GM21528 (cell line): Measurements from ENCODE around the gene CHCHD5.
A peak's percentile ranks its signal among the peaks of the same experiment; 100 is the strongest.
"Not testable (repeated sequence)": the region's sequence is repeated elsewhere in the genome, so short reads cannot be mapped to it uniquely, and the experiment has no call there.

Source experiments
- ATAC-seq: cut with Tn5 transposase; IDR thresholded peaks from one replicate; pipeline ENCODE4 v1.9.1; 2021; ENCODE audit warnings: mild to moderate bottlenecking, moderate library complexity; ENCODE audit not compliant: unreplicated experiment, low FRiP score

The CHCHD5 gene, protein sequence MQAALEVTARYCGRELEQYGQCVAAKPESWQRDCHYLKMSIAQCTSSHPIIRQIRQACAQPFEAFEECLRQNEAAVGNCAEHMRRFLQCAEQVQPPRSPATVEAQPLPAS

DNA sequence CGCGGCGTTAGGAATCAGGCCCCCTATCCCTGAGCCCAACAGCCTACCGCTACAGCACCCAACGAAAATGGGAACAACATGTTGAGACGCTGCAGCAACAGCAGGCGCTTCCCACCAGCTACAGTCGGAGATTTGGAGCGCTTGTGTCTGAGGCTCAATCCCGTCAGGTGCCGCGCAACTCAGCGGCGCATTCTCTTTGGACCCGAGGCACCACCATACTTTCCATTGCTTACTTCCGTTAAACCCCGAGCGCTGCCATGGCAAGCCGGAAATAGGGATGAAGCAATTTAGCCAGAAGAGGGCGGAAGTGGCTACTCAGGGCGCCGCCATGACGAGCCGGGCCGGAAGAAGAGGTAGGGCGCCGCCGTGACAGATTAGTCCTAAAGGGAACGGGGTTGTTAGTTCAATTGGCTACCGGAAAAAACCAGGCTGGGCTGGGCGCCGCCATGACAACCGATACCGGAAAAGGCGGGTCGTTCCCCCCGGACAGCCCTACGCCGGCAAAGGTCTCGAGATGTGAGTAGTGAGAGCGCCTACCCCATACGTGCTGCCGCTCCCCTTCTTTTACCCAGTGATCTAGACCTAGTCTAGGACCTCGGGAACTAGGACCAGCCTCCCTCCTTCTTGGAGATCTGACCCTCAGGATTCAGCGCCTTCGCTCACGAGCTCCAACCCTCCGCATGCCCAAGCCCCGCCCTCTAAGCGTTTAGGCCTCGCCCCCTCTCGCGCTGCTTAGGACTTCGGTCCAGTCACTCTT is at the start of gene CHCHD5:
TSS of gene CHCHD5 (plus strand) at position 476 of the 757 bp plus-strand sequence. CDS start at position 515, 39 bp downstream.
- peak; percentile 86 for ATAC-seq

DNA sequence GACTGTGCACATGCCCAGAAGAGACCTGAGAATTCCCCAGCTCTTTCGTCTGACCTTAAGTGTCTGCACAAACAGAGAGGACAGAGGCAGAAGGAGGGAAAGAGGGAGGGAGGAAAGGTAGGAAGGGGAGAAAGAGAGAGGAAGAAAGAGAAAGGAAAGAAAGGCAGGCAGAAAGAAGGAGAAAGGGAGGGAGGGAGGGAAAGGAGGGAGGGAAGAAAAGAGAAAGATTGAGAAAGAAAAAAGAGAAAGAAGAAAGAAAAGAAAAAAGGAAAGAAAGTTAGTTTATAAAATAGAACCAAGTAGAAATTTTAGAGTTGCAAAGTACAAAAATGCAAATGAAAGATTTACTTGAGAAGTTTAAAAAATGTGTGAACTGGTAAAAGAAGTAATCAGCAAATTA is 49.6 kb upstream of the CHCHD5 start:
- ATAC-seq: no peak

DNA sequence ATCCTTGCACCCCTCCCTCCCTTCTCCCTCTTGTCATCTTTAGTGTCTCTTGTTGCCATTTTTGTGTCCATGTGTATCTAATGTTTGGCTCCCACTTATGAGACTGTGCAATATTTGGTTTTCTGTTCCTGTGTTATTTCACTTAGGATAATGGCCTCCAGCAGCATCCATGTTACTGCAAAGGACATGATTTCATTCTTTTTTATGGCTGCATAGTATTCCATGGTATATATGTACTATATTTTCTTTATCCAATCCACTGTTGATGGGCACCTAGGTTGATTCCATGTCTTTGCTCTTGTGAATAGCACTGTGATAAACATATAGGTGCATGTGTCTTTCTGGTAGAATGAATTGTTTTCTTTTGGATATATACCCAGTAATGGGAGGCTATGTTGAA is 47.7 kb upstream of the CHCHD5 start:
- not testable (repeated sequence) for ATAC-seq

DNA sequence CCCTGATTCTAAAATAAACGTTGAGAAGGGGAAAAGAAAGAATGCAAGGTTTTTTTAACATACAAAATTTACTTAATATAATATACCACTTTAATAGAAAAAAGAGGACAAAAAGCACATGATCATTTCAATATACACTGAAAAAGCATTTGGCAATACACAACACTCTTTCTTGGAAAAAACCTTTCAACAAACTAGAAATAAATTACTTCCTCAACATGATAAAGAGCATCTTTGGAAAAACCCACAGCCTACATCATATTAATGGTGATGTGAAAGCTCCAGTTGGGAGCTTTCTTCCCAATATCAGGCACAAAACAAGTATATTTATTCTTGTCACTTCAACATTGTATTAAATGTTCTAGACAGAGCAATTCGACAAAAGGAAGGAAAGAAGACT is 45.1 kb upstream of the CHCHD5 start:
- no peak for ATAC-seq

DNA sequence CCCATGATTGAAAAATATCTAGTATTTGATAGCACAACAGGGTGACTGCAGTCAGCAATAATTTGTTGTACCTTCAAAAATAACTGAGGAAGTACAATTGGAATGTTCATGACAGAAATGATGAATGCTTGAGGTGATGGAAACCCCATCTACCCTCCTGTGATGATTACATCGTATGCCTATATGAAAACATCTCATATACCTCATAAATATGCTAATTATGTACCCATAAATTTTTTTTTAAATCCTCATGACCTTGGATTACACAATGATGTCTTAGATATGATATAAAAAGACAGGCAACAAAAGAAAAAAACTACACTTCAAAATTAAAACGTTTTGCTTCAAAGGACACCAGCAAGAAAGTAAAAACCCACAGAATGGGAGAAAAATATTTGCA is 43.5 kb upstream of the CHCHD5 start:
- ATAC-seq: no peak

DNA sequence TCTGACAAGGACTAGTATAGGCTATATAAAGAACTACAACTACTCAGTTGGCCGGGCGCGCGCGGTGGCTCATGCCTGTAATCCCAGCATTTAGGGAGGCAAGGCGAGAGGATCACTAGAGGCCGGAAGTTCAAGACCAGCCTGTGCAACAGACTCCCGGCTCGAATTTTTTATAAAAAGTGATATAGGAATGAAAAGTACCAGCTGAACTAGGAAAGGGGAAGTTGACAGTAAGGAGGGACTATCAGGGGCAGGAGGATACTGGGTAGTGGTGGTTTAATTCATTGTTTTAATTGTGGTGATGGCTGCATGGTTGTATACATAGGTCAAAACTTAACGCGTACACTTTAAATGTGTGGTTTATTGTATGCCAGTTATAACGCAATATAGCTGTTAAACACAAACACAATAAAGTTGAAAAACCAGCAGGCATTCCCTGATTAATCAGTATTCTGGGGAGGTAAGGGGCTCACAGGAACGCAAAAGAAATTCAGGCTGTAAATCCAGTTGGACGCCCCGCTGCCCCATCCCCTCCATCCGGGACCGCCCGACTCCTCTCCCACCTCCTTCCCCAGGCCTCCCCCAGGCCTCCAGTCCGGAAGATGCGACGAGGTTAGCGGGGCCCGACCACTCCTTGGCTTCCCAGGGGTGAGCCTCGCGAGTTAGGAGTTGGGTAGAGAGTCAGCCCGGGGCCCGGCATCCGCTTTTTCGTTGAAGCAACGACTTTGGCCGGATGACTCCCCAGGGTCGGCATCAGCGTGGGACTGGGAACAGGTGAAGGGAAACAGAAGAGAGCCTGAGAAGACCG is 42.9 kb upstream of the CHCHD5 start:
- ATAC-seq: peak; percentile 66

DNA sequence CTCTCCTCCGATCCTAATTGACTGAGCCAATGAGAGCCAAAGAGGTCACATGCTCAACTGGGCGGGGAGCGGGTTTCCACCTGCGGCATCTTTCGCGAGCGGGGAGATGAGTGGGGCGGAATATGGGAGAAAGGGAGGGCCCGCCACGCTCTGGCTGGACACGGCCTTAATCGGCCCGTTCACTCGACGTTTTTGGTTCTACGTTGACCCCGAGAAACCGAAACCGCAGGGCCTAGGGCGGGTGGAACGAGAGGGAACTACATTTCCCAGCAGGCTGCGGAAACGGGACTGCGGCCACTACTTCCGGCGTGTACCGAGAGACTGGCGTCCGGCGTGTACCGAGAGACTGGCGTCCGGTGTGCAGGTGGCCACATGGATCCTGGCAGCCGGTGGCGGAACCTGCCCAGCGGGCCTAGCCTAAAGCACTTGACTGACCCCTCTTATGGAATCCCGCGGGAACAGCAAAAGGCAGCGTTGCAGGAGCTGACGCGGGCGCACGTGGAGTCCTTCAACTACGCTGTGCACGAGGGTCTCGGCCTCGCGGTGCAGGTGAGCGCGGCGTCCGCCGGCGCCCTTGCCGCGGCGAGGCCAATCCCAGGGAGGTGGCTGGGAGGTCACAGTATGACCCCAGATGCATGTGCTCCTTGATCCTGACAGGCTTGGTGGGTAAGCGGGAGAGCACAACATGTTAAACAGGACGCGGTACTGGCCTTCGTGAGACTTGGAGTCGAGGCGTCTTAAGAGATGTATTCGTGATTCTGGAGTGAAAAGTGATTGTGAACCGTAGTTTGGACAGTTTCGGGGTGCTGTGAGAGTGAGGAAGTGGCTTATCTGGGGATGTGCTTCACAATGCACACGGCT is 42.1 kb upstream of the CHCHD5 start, which contains the start of gene POLR1B:
TSS of gene POLR1B (plus strand) at position 343 of the 861 bp plus-strand sequence. CDS start at position 373, 30 bp downstream.
- ATAC-seq: peak; percentile 84

DNA sequence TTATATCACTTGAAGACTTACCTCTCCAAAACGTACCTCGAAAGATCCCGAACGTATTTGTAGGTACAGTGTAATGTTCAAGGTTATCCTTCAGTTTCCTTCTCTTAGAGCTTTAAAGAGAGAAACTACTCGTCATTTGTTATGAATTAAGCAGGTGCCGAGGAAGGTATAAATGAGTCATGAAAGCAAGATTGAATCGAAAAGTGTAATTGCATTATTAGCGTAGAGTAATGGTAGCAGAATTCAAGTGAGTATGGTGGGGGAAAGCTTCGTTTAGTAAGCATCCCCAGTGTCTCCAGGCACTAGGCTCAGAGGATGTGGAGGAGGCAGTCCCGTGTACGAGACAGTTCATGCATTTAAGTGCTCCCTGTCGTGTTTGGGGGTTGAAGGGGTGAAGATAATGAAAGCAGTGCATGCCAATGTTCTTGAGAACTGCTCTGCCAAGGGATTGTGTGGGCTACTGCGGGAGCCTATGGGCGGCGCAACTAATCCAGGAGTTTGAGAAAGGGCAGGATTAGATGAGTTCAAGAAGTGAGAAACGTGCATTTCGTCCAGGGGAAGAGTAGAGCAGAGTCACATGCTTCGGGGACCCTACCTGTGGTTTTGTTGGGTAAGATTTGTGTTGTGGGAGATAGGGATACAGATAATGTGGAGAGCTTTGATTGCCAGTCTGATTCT is 41.3 kb upstream of the CHCHD5 start:
- ATAC-seq: peak; percentile 7

DNA sequence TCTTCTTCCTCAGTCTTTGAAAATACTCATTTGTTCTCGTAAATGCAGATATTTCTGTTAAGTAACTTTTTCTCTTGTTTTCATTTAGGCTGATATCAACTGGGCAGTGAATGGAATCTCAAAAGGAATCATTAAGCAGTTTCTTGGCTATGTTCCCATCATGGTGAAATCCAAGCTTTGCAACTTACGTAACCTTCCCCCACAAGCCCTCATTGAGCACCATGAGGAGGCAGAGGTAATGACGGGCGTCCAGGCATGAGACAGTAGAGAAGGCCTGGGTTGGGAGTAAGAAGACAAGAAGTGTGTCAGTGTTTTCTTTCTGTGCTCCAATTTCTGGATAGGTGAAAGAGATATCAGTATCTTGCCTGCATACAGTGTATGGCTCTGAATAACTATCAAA is 37.1 kb upstream of the CHCHD5 start:
- no peak for ATAC-seq

DNA sequence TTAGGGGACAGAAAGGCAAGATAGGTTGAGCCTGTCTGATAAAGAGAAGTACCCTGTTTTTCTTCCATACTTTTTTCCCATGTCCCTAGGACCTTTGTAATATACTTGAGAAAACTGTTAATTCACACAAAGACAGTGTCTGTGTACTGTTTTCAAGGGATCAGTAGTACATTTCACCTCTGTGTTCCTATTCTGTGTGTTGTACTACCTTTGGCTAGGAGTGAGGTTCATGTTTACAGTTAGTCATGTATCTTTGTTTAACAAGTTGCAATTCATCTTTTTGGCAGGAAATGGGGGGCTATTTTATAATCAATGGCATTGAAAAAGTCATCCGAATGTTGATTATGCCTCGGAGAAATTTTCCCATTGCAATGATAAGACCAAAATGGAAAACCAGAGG is 35.4 kb upstream of the CHCHD5 start:
- no peak for ATAC-seq

DNA sequence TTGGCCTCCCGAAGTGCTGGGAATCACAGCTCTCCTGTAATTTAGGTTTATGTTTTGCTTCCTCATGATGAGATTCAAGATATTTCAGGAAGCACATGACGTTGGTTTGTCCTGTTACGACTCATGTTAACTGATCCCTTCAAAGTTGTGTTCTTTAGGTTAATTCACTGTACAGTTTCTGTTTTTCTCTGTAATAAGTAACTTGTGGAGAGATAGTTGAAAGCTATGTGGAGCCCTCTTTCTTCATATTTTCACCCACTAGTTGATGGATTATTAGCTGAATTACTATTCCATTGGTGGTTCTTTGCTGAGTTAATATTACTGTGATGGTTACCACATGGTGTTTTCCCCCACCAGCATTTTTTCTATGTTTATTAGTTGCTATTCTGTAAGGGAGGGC is 18.3 kb upstream of the CHCHD5 start:
- ATAC-seq: no peak

DNA sequence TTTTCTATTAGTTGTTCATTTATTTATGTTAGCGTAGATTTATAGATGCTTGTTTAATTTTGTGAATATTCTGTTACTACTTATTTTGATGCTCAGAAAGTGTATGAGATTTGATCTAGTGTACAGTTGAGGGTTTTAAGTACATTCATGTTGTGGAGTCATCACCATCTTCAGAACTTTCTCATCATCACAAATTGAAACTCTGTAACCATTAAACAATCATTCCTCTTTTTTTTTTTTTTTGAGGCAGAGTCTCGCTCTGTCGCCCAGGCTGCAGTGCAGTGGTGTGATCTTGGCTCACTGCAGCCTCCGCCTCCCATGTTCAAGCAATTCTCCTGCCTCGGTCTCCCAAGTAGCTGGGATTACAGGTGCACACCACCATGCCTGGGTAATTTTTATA is 17.9 kb upstream of the CHCHD5 start:
- ATAC-seq: not testable (repeated sequence)

DNA sequence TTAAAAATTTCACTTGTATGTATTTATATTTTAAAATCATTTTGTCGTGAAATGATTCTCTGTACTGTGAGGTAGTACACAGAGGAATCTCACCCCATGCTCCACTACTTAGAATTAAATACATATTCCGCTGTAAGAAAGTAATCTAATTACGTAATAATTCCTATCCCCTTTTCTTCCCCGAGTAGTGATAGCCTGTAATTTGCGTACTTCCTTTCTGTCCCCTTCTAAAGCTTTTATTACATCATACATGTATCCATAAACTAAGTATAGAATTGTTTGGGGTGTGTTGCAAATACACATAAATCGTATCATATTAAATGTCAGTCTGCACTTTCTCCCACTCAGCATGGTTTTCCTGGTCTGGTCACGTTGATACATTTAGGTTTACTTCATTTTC is 12.4 kb upstream of the CHCHD5 start:
- ATAC-seq: no peak

DNA sequence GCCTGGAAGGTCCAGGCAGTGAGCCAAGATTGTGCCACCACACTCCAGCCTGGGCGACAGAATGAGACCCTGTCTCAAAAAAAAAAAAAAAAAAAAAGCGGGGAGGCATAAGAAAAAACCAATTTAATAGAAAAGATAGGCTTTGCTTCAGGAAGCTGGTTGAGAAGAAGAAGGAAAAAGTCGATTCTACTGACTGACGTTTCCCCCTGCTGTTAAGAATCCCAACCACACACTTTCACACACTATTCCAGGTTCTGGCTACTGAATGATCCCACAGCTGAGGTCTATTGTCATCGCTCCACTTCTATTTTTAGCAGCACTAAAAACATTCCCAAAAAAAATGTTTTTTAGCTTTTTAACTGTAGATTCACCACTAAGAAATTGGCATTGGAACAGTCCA is 6.7 kb upstream of the CHCHD5 start:
- no peak for ATAC-seq

DNA sequence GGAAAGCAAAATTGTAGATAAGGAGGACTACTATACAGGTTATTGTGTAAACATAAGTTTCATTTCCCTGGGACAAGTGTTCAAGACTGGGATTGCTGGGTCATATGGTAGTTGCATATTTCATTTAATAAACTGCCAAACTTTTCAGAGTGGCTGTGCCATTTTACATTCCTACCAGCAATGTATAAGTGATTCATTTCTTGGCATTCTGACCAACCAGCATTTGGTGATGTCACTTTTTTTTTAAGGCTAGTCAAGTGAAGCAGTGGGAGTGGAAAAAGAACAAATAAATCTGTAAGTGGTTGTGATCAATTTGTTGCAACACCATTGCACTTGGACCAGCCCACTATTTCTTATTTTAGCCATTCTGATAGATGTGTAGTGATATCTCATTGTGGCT is 5.2 kb upstream of the CHCHD5 start:
- no peak for ATAC-seq

DNA sequence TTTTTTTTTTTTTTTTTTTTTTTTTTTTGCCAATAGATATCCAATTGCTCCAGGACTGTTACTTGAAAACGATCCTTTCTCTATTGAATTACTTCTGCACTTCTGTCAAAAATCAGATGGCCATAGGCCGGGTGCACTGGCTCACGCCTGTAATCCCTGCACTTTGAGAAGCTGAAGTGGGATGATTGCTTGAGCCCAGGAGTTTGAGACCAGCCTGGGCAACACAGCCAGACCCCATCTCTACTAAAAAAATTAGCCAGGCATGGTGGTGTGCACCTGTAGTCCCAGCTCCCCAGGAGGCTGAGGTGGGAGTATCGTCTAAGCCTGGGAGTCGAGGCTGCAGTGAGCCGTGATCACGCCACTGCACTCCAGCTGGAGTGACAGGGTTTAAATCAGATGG is 4.3 kb upstream of the CHCHD5 start:
- no peak for ATAC-seq

DNA sequence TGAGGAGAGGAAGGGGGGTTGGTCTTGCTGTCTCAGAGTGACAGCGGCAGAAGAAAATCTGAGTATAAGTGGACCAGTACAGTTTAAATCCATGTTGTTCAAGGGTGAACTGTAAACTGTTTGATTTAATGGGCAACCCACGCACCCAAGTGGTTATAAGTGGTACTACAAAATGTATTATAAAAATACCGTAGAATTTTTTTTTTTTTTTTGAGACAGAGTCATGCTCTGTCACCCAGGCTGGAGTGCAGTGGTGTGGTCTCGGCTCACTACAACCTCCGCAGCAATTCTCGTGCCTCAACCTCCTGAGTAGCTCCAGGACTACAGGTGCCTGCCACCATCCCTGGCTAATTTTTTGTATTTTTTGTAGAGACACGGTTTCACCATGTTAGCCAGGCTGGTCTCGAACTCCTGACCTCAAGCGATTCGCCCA is 2.1 kb upstream of the CHCHD5 start:
- no peak for ATAC-seq

DNA sequence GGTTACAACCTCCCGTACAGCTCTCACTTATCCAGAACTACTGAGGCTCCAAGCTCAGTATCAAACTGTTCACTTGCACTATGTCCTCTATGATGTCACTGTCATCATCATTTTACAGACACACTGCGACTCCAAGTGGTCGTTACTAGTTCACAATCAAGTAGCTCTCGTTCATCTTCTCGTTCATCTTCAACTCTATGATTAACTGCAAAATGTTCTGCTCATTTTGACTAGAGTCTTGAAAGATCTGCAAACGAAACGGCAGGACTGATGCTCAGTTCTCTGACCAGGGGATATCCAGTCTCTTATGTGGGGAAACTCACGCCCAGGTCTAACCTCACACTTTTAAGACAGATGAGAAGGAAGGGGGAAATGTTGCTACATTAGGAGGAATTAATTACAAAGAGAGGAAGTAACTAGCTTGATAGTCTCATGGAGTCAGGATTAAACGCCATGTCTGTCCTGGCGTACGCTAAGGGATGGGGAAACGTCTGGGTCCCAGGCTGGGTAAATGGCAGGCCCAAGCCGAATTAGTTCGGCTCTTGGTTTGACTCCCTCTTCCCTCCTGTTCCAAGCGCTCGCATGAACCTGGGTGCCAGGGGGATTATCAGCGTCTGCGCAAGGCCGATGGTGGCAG is 794 bp upstream of the CHCHD5 start:
- ATAC-seq: no peak

DNA sequence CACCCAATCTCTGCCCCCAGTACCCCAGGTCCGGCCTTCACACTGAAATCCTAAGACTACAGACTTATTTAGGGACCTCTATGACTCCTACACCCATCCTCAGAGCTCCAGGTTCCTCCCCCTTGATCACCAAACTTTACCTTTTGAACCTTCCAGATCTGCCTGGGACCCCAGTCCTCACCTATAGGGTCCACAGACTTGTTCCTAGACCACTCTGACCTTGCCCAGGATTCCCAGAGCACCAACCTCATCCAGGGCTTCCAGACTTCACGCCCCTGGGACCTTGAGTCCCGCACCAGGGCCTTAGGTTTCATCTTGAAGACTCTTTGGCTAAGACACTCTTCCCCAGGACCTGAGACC is 462 bp downstream of the CHCHD5 start:
- no peak for ATAC-seq

DNA sequence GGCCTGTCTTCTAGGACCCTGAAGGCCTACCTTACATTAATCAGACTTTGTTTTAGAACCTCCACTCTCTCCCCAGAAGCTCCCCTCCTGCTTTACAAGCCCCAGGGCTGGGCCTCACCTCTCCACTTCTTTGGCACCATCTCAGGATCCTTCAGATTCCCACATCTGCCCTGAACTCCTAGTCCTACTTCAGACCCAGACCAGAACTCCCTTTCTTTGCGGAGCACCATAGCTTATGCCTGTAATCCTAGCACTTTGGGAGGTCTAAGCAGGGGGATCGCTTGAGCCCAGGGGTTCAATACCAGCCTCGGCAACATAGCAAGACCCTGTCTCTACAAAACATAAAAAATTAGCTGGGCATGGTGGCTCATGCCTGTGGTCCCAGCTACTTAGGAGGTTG is 991 bp downstream of the CHCHD5 start:
- no peak for ATAC-seq
